HTR-8/SVneo (cell line): ENCODE data around the gene TRIM27.
"Not testable (repeated sequence)": the region's sequence is repeated elsewhere in the genome, so short reads cannot be mapped to it uniquely, and the experiment has no call there.

Source experiments
- DNase-seq: peaks from one replicate; pipeline ENCODE4 v3.0.0; 2011; ENCODE audit warnings: low spot score, mixed read lengths; ENCODE audit not compliant: insufficient read length
- FAIRE-seq: peaks from 2 replicates; lab custom pipeline; 2011; peaks lifted over from hg19 to GRCh38; lab: Jason Lieb, UNC

Gene TRIM27

GRCh38 chr6:28900577-28901256 lies 23.1 kb downstream of the TRIM27 start:
- FAIRE-seq (no peak), DNase-seq (no peak)

DNA sequence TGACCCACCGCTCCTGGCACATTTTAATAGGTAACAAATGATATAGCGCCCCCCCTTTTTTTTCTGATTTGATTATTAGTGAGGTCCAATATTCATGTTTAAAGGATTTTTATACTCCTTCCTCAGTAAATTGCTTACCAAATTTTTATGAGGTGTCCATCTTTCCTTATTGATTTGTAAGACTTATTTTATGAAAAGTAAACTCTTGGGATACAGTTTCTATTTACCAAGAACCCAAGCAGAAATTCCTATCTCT lies 25.1 kb downstream of the TRIM27 start:
- FAIRE-seq = no peak

GRCh38 chr6:28897369-28897745 lies 26.4 kb downstream of the TRIM27 start:
- FAIRE-seq = no peak
- no peak for DNase-seq

More for the DNA sequence above, 25.1 kb downstream of the TRIM27 start:
- no peak for DNase-seq

DNA sequence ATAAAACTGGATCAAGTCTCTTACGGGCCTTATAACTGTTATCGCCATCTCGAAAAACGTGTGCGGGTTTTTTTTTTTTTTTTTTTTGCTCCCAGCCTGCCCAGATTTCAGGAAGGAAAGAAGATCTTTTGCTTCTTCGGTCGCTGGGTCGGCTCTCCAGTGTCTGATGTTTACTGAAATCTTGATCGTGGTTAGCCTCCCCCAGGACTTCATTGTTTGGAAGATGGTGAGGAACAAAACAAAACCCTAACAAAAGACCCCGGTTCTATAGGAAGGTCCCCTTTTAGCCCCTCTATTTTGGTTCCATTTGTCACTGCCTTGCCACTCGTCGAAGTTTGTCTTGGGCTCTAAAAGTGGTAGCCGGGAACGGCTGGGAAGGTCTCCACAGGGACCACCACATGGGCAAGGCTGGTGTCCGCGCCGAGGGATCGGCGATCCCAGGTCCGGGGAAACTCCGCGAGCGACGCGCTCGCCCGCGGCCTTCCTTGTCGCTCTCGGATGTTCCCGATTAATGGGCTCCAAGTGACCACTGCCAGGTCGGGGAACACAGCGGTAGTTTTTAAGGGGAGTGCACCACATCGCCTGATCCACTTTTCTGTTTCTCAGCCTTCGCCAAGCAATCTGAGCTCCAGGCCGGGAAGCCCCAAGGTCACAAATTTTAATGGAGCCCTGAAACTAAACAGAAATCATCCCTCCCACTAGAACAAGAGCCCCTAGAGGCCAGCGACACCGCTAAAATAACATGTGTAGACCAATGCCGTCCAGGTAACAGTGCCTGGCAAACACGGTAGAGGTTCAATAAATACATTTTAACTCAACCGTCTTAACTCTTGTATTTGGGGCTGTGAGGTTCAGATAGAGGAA lies 27.0 kb downstream of the TRIM27 start:
- FAIRE-seq = no peak
- peak; percentile 53 for DNase-seq

DNA sequence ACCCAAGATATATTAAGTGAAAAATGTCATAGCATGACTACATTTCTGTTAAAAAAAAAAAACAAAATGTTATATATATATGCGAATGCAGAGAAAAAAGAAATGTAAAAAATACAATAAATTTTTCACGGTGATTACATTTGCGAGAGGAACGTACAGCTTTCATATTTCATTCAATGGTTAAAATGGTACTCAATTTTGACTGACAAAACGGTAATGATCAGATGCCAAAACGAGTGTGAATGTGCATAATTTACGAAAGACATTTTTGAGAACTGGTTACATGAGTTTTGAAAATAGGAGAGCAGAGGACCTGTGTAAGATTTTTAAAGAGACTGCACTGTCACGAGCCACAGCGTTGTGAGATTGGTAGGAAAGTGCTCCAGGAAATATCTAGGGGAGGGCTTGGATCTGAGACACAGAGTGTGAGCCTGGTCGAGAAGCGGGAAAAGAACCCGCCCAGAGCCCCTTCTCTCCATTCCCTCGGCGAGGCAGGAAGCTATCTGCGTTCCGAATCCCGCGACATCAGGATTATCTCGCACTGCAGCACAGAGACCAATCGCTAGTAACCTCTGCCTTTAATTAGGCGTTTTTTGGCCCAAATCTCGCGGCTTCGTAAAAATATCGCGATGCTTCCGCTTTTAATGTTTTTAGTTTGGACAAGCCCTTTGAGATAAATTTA lies 28.5 kb downstream of the TRIM27 start:
- peak; percentile 96 for DNase-seq
- no peak for FAIRE-seq

DNA sequence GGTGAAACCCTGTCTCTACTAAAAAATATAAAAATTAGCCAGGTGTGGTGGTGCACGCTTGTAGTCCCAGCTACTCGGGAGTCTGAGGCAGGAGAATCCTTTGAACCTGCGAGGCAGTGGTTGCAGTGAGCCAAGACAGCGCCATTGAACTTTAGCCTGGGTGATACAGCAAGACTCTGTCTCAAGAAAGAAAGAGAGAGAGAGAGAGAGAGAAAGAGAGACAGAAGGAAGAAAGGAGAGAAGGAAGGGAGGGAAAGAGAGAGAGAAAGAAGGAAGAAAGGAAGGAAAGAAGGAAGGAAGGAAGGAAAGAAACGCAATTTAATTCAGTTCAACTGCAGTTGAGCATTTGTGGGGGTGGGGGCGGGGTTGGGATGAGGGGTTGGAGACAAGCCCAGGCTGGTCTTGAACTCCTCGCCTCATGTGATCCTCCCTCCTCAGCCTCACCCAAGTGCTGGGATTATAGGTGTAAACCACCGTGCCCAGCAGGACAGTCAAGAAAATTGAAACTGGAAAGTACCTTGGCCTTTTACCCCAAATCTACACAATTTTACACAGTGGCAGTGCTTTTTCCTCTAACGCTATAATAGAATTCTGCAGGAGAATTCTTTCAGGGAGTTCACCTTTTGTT lies 30.5 kb downstream of the TRIM27 start:
- DNase-seq = no peak
- FAIRE-seq = no peak

DNA sequence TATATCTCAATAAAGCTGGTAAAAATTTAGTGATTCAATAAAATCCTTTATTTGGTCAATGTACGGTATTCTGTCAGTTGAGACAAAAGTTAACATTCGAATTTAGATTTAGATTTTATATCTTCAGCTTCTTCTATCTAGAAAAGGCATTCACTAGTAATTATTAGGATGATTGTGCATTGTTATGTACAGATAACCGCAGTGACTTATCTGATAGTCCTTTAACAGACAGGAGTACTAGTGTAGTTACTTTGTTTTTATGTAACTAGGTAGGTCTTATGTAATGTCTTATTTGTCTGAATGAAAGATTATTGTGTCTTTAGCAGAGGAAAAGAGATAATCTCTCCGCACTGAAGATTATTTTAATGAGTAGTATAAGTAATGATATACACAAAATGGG lies 31.3 kb downstream of the TRIM27 start:
- FAIRE-seq = no peak
- no peak for DNase-seq

DNA sequence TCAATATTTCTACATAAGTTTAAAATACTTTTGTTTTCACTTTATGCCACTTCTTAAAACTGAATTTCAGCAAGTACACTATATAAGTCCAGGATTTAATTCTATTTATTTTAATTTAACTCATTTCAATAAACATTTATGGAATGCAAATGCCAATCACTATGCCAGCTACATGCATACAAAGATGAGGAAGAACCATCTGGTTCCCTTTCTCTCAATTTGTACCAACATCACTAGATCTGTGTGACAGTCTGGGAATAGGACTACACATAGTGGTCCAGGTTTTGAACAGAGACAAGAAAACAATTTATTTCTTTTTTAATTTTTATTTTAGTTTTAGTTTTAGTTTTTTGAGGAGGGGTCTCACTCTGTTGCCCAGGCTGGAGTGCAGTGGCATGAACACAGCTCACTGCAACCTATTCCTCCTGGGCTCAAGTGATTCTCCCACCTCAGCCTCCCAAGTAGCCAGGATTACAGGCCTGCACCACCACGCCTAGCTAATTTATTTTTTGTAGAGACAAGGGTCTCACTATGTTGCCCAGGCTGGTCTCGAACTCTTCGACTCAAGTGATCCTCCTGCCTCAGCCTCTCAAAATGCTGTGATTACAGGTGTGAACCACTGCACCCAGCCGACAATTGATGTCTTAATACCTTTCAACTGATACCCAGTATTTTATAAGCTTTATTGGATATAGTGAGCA lies 35.8 kb downstream of the TRIM27 start:
- FAIRE-seq = no peak
- DNase-seq = no peak

DNA sequence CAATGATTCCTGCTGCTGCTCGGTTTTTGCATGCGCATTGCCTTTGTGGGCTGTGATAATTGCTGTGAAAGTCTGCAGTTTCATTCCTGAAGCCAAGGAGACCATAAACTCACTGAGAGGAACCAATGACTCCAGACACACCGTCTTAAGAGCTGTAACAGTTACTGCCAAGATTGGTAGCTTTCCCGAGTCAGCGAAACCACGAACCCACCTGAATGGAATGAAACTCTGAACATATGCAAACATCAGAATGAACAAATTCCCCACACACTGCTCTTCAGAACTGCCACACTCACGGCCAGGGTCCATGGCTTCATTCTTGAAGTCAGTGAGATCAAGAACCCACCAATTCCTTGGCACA lies 37.7 kb downstream of the TRIM27 start:
- FAIRE-seq (no peak), DNase-seq (no peak)

DNA sequence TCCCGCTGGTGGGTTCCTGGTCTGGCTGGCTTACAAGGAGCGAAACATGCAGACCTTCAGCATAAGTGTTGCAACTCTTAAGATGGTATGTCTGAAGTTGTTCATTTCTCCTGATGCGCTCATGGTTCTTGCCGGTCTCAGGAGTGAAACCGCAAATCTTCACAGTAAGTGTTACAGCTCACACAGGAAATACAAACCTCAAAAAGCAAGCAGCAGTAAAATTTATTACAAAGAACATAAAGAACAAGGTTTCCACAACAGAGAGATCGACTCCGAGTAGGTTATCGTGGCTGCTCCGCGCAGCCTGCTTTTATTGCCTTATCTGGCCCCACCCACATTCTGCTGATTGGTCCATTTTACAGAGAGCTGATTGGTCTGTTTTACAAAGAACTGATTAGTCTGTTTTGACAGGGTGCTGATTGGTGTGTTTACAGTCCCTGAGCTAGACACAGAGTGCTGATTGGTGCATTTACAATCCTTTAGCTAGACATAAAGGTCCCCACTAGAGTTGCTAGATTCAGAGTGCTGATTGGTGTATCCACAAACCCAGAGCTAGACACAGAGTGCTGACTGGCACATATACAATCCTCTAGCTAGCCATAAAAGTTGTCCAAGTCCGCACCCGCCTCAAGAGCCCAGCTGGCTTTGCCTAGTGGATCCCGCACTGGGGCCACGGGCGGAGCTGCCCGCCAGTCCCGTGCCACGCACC lies 39.2 kb downstream of the TRIM27 start:
- no peak for DNase-seq
- no peak for FAIRE-seq

DNA sequence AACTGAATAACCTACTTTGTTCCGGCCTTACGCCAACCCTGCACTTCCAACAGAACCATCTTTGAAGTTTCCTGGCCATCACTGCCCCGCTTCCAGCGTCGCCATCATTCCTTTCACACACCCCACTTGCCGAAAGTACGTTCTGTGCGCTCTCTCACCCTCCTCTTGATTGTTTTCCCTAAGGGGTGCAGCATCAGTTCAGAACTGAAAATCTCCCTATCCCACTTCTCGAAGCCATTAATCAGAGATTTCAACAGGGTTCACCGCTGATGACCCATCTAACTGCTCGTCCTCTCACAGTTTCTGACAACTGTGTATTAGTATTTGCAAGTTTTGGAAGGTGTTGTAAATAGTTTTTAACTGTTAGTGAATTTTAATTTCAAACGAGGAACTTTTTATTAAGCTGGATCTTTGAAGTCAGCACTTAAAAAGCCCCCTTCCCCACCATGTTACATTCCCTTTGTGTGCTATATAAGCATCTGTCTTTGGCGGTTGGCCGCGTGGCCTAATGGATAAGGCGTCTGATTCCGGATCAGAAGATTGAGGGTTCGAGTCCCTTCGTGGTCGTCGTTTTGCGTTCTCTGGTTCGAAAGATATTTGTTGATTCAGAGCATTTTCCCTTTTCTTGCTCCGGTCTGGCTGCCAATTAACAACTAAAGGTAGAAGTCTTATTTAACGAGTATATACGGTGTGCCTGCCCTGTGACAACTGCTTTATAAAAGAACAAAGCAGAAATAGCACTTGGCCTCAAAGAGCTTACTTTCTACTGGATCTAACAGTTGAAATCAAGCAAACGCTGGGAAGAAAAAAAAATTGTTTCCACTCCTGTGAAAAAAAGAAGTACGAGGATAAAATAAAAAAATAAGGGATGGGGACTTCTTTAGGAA lies 42.6 kb downstream of the TRIM27 start:
- DNase-seq (no peak), FAIRE-seq (peak; percentile 16)

GRCh38 chr6:28880519-28880893 lies 43.3 kb downstream of the TRIM27 start:
- no peak for FAIRE-seq

GRCh38 chr6:28876710-28877109 lies 47.1 kb downstream of the TRIM27 start:
- FAIRE-seq (no peak), DNase-seq (no peak)

More at GRCh38 chr6:28880519-28880893, 43.3 kb downstream of the TRIM27 start:
- no peak for DNase-seq

- DNase-seq (no peak), FAIRE-seq (no peak)
Measured at GRCh38 chr6:28875191-28875747, 48.5 kb downstream of the TRIM27 start.

DNA sequence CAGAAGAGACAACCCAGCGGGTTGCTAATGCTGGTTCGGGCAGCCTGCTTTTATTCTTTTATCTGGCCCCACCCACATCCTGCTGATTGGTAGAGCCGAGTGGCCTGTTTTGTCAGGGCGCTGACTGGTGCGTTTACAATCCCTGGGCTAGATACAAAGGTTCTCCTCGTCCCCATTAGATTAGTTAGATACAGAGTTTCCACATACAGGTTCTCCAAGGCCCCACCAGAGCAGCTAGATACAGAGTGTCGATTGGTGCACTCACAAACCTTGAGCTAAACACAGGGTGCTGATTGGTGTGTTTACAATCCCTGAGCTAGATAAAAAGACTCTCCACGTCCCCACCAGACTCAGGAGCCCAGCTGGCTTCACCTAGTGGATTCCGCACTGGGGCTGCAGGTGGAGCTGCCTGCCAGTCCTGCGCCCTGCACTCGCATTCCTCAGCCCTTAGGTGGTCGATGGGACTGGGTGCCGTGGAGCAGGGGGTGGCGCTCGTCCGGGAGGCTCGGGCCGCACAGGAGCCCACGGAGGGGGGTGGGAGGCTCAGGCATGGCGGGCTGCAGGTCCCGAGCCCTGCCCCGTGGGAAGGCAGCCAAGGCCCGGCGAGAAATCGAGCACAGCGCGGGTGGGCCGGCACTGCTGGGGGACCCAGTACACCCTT lies 51.5 kb downstream of the TRIM27 start:
- DNase-seq, FAIRE-seq: not testable (repeated sequence)

DNA sequence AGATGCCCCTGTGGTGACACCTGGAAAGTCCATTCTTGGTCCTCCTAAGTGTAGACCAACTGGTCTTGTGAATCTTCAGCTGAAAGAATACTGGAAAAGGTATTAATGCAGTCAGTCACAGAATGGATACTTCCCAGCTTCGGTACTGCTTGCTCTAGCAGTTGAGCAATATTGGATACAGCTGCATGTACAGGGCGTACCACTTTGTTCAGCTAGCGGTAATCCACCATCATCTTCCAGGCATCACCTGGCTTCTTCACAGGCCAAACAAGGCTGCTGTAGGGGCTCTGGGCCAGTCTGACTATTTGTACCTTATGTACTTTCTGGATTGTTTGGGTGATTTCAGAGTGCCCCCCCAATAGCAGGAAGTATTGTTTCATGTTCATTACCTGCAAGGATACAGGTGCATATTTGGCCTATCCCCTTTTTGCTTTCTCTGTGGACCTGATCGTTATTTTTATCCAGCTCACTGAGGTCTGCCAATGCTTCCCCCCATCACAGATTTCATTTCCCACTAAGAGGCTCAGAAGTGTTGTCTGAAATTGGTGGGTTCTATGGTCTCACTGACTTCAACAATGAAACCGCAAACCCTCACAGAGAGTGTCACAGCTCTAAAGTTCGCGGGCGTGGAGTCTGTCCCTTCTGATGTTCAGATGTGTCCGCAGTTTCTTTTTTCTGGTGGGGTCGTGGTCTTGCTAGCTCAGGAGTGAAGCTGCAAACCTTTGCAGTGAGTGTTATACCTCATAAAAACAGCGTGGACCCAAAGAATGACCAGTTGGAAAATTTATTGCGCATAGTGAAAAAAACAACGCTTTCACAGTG lies 52.2 kb downstream of the TRIM27 start:
- FAIRE-seq (no peak), DNase-seq (no peak)

DNA sequence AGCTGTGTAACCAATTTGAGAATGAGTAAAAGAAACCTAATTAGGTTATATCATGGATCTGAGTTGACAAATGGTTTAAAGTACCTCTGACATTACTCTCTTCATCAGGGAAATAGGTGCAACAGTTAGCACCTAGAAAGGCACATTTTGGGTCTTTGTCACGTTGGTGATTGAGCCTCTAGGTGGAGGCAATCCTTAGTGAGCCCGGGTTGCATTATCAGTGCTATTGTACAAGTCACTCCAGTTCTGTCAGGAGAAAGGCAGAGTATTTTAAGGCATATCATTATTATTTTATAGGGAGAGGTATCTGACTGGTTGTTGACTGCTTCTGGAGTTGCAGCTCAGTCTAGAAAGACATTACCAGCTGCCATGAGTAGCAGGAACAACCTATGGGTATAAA lies 54.9 kb downstream of the TRIM27 start:
- no peak for FAIRE-seq

More for the DNA sequence above, 54.9 kb downstream of the TRIM27 start:
- DNase-seq = no peak
